Endothelial cell of umbilical vein (primary cell): ENCODE measurements around the gene PHACTR2. TPM values are rescaled to one million over a fixed set of nuclear protein-coding genes. Genes with fewer than 3 reads are reported as not detected.

Experiments used
- BruUV-seq: library from RNA; stranded (reverse); fragments of 400-500 nt; replicated peaks from 2 replicates; lab custom pipeline; 2021; lab: Mats Ljungman, UMichigan
- CTCF ChIA-PET: fragments of 300-600, 350-600 bp; sonication (Branson Sonifier 250); formaldehyde crosslinking; loops from one replicate; lab custom pipeline; 2021; ENCODE audit warnings: antibody characterized with exemption, inconsistent platforms; lab: Charles Lee
- POLR2A ChIA-PET: fragments of 300-600, 350-600 bp; sonication (Branson Sonifier 250); formaldehyde crosslinking; loops from one replicate; lab custom pipeline; 2021; ENCODE audit warnings: antibody characterized with exemption, inconsistent platforms; lab: Charles Lee
- DNase-seq: peaks from one replicate; pipeline ENCODE4 v3.0.0-alpha.2; 2011; ENCODE audit warnings: low read depth, low spot score
- FAIRE-seq: peaks from 2 replicates; lab custom pipeline; 2011; peaks lifted over from hg19 to GRCh38; lab: Jason Lieb, UNC
- H2AFZ ChIP-seq: 2 replicates; pipeline ENCODE4 v1.6.0; 2012; ENCODE audit warnings: low read depth, low read length, control low read depth, inconsistent platforms
- H3K27ac ChIP-seq: 2 replicates; pipeline ENCODE4 v1.5.1; 2011; ENCODE audit warnings: low read depth, mild to moderate bottlenecking, control low read depth, low read length, moderate library complexity; ENCODE audit not compliant: insufficient read depth
- H3K27me3 ChIP-seq, 2 experiments: 2 replicates each; pipeline versions ENCODE4 v1.6.0 to v1.6.1; 2011; ENCODE audit warnings: low read length in 2 of 2, mixed read lengths in 1 of 2; ENCODE audit not compliant: control insufficient read depth in 2 of 2, insufficient read depth in 2 of 2
- H3K36me3 ChIP-seq, 2 experiments: 2 replicates in 1 of 2; 3 replicates in 1 of 2; pipeline ENCODE4 v1.5.1; 2011; ENCODE audit warnings: low read length in 2 of 2, mild to moderate bottlenecking in 1 of 2, moderate library complexity in 1 of 2; ENCODE audit not compliant: control insufficient read depth in 2 of 2, insufficient read depth in 2 of 2; ENCODE audit errors: extremely low read depth in 1 of 2
- H3K4me1 ChIP-seq: 3 replicates; pipeline ENCODE4 v1.5.1; 2011; ENCODE audit warnings: mild to moderate bottlenecking, low read length; ENCODE audit not compliant: control insufficient read depth, insufficient read depth; ENCODE audit errors: extremely low read depth
- H3K4me2 ChIP-seq: 2 replicates; pipeline ENCODE4 v1.6.1; 2011; ENCODE audit warnings: low read length, control low read depth, mixed read lengths; ENCODE audit not compliant: insufficient read depth
- H3K4me3 ChIP-seq, 3 experiments: fragments of 200-600 bp in 1 of 3; sonication (generic), shearing (Covaris generic) in 1 of 3; replicated peaks in 1 of 3; 2 replicates each; pipeline ENCODE4 v1.5.1; 2011 to 2016; ENCODE audit warnings: control low read depth in 3 of 3, low read length in 3 of 3, mild to moderate bottlenecking in 2 of 3, inconsistent platforms in 1 of 3, low read depth in 1 of 3, moderate library complexity in 1 of 3; ENCODE audit not compliant: insufficient read depth in 1 of 3
- H3K79me2 ChIP-seq: 2 replicates; pipeline ENCODE4 v1.6.0; 2012; ENCODE audit warnings: low read length, inconsistent platforms; ENCODE audit not compliant: control insufficient read depth, insufficient read depth
- H3K9ac ChIP-seq: replicated peaks from 2 replicates; pipeline ENCODE3; 2011; ENCODE audit warnings: low read length, control low read depth; ENCODE audit not compliant: insufficient read depth; ENCODE audit errors: extremely low read depth
- H3K9me1 ChIP-seq: replicated peaks from 3 replicates; pipeline ENCODE4 v1.6.0; 2011; ENCODE audit warnings: mild to moderate bottlenecking, low read length; ENCODE audit not compliant: control insufficient read depth, insufficient read depth; ENCODE audit errors: extremely low read depth
- H3K9me3 ChIP-seq: replicated peaks from 2 replicates; pipeline ENCODE4 v1.5.1; 2012; ENCODE audit warnings: low read length, inconsistent platforms; ENCODE audit not compliant: control insufficient read depth, insufficient read depth
- H4K20me1 ChIP-seq: replicated peaks from 2 replicates; pipeline ENCODE3; 2011; ENCODE audit warnings: mild to moderate bottlenecking, low read length; ENCODE audit not compliant: control insufficient read depth, insufficient read depth; ENCODE audit errors: extremely low read depth
- EZH2 ChIP-seq: IDR thresholded peaks from 2 replicates; pipeline ENCODE4 v1.6.1; 2012; ENCODE audit warnings: borderline replicate concordance, low read depth, mild to moderate bottlenecking, moderate library complexity, low read length, inconsistent platforms; ENCODE audit not compliant: severe bottlenecking
- FOS ChIP-seq: IDR thresholded peaks from 2 replicates; pipeline ENCODE4 v1.6.1; 2011; ENCODE audit warnings: mild to moderate bottlenecking, low read length, moderate library complexity, borderline replicate concordance; ENCODE audit not compliant: insufficient read depth
- GATA2 ChIP-seq: IDR thresholded peaks from 2 replicates; pipeline ENCODE4 v1.7.0; 2011; ENCODE audit warnings: low read depth, mild to moderate bottlenecking, moderate library complexity, mixed read lengths, low read length; ENCODE audit not compliant: insufficient read length, insufficient read depth
- MAX ChIP-seq: IDR thresholded peaks from 2 replicates; pipeline ENCODE4 v1.6.1; 2011; ENCODE audit not compliant: insufficient read depth, insufficient read length
- MYC ChIP-seq: IDR thresholded peaks from one replicate; pipeline ENCODE4 v1.6.1; 2011; ENCODE audit warnings: mild to moderate bottlenecking, low read depth, low read length
- dilution Hi-C: fragments of 300-500 bp; cut with MboI; formaldehyde crosslinking; loops from one replicate; pipeline ENCODE4 v1.15.0; 2019; ENCODE audit warnings: low sequenced_read_pairs; ENCODE audit not compliant: extremely low pct_ligation_motif_present
- intact Hi-C: fragments of 100-400 bp; cut with micrococcal nuclease; formaldehyde crosslinking; loops from one replicate; pipeline ENCODE4 v1.10.0; 2022
- polyA plus RNA-seq, 4 experiments: library from polyadenylated mRNA; depleted of rRNA in 3 of 4; stranded (reverse) in 3 of 4; unstranded in 1 of 4; fragments of >200 nt; gene quantifications; 2 replicates each; pipeline versions ENCODE4 v1.2.1 to v1.2.3, GENCODE V29; 2011 to 2012; ENCODE audit warnings: missing spikeins in 1 of 4
- total RNA-seq: library from RNA; stranded (reverse); gene quantifications from 2 replicates; pipeline ENCODE4 v1.2.3, GENCODE V29; 2021

Gene PHACTR2
- total and polyA plus RNA-seq, 2 donors (not counting 3 experiments of a cell fraction or from before 2014, with no cell fraction given): 16.3 to 178 TPM

- peaks cover 2% of the 10 kb centered on the region for H3K79me2 ChIP-seq
- no peak overlapping the region for H2AFZ ChIP-seq
- no peak overlapping the region for H3K9ac ChIP-seq
- peak overlapping the region; percentile 55 for H3K27ac ChIP-seq
- intact Hi-C loops: no loop called here
- peaks cover 45% of the 10 kb centered on the region for H3K4me1 ChIP-seq
- BruUV-seq: no TSS peak
- H3K9me3 ChIP-seq: no peaks in the 10 kb centered on the region
- no peak overlapping the region for H3K4me3 ChIP-seq
- H4K20me1 ChIP-seq: no peaks in the 10 kb centered on the region
- FAIRE-seq (no peak), DNase-seq (peak; percentile 74)
- peak; percentile 49 for TF ChIP-seq FOS
- no peak for TF ChIP-seq MYC
- no peak for TF ChIP-seq EZH2
- TF ChIP-seq MAX: no peak
- peak; percentile 8 for TF ChIP-seq GATA2
- H3K27me3 ChIP-seq: no peaks in the 10 kb centered on the region
- H3K36me3 ChIP-seq: no peaks in the 10 kb centered on the region
- dilution Hi-C loops: no loop called here
- H3K4me2 ChIP-seq: peak overlapping the region; percentile 58
- no peaks in the 10 kb centered on the region for H3K9me1 ChIP-seq
- CTCF ChIA-PET: interaction anchor here (1.0 to 2.0 kb wide), 4 partner anchors 8 to 228 kb away, joined by 3 to 6 read pairs (median 4); no protein-coding TSS in a partner anchor
- POLR2A ChIA-PET: interaction anchor here (0.7 kb wide), 1 partner anchor 20 kb away, joined by 3 read pairs; no protein-coding TSS in a partner anchor
These were observed 125.2 kb downstream of the PHACTR2 start for GRCh38 chr6:143802833-143803565.
